Natural killer cell (primary cell): ENCODE measurements around the gene KAZN. TPM values are rescaled to one million over a fixed set of nuclear protein-coding genes. Genes with fewer than 3 reads are reported as not detected.

Experiments
- ATAC-seq, 3 donors: fragments of 150-1000 bp in 2 of 3; fragments of 200-7000 bp in 1 of 3; cut with Tn5 transposase; 1 replicate in 1 of 3; 2 replicates in 2 of 3; pipeline ENCODE4 v1.10.0; 2021; ENCODE audit warnings: mild to moderate bottlenecking in 2 of 3, moderate library complexity in 2 of 3
- DNase-seq, 2 donors: peaks; one replicate each; pipeline versions ENCODE4 v3.0.0 to v3.0.0-alpha.2; 2013 to 2021; ENCODE audit warnings: mixed read lengths in 1 of 2
- H3K27ac ChIP-seq: one replicate; pipeline ENCODE4 v1.5.1; 2013; ENCODE audit warnings: mild to moderate bottlenecking, low read length
- H3K27me3 ChIP-seq: one replicate; pipeline ENCODE4 v1.6.1; 2013; ENCODE audit warnings: low read length; ENCODE audit not compliant: control insufficient read depth, insufficient read depth
- H3K36me3 ChIP-seq: one replicate; pipeline ENCODE4 v1.6.1; 2013; ENCODE audit warnings: low read length; ENCODE audit not compliant: control insufficient read depth, insufficient read depth
- H3K4me1 ChIP-seq: one replicate; pipeline ENCODE4 v1.6.1; 2013; ENCODE audit warnings: low read length; ENCODE audit not compliant: control insufficient read depth, insufficient read depth
- H3K4me3 ChIP-seq: one replicate; pipeline ENCODE4 v1.5.1; 2013; ENCODE audit warnings: low read length
- H3K9me3 ChIP-seq: one replicate; pipeline ENCODE4 v1.6.1; 2013; ENCODE audit warnings: low read length; ENCODE audit not compliant: control insufficient read depth, insufficient read depth
- H3K27ac Mint-ChIP-seq, 2 donors: one replicate each; pipeline ENCODE4 v1.8.0; 2022; ENCODE audit warnings: mild to moderate bottlenecking in 2 of 2, mixed read lengths in 2 of 2, moderate library complexity in 1 of 2
- H3K27me3 Mint-ChIP-seq, 2 donors: one replicate each; pipeline ENCODE4 v1.8.0; 2022; ENCODE audit warnings: low read depth in 2 of 2, mixed read lengths in 2 of 2
- H3K36me3 Mint-ChIP-seq: one replicate; pipeline ENCODE4 v1.8.0; 2022; ENCODE audit warnings: mixed read lengths
- H3K4me1 Mint-ChIP-seq, 2 donors: one replicate each; pipeline ENCODE4 v1.8.0; 2022; ENCODE audit warnings: mixed read lengths in 2 of 2
- H3K4me3 Mint-ChIP-seq: one replicate; pipeline ENCODE4 v1.8.0; 2022; ENCODE audit warnings: mild to moderate bottlenecking, moderate library complexity, mixed read lengths
- H3K9me3 Mint-ChIP-seq, 2 donors: one replicate each; pipeline ENCODE4 v1.8.0; 2022; ENCODE audit warnings: mixed read lengths in 2 of 2
- WGBS: methylation state at CpG from one replicate; pipeline ENCODE4 v1.1.7; 2013; ENCODE audit warnings: missing lambda C conversion rate; ENCODE audit not compliant: insufficient coverage; 5-methylcytosine and 5-hydroxymethylcytosine counted together
- intact Hi-C: fragments of 100-400 bp; cut with micrococcal nuclease; formaldehyde crosslinking; loops from one replicate; pipeline ENCODE4 v1.14.2; 2022
- total RNA-seq, 4 donors: library from RNA; stranded (reverse); fragments of 120-200 nt in 1 of 4; gene quantifications; one replicate each; pipeline versions ENCODE4 v1.2.3 to v1.2.4, GENCODE V29; 2013 to 2022
- TF ChIP-seq, protein P1 (sequence below): fragments of 200-600 bp; IDR thresholded peaks from one replicate; pipeline ENCODE4 v1.8.0; 2022; ENCODE audit warnings: antibody characterized with exemption

Gene KAZN
- total RNA-seq, 3 donors from 2014 or later (not counting 1 experiment from before 2014, with no cell fraction given), result 1.2 to 2.0 (median 1.7) TPM

DNA sequence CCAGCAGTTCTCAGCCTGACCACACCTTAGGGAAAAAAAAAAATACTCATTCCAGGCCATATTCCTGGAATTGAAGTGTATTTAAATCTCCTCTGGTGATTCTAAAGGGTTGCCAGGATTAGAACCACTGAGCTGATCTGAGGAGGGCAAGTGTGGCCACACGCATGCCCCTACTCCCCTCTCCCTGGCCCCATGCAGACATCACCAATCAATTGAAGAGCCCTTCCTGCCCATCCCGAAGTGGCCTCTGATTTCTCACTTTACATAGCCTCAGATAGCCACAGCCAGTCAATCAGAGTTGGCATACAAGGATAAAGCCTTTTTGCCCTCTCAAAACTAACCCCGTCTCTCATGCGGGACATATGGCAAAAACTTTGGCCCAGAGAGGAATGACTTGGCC, 470.5 kb downstream of the KAZN start:
- Histone ChIP-seq H3K4me1 (peaks cover 34% of the 10 kb centered on the region), H3K36me3 (no peaks in the 10 kb centered on the region), H3K27me3 (no peaks in the 10 kb centered on the region), H3K9me3 (peaks cover 7% of the 10 kb centered on the region), H3K4me3 (no peak overlapping the region), H3K27ac (no peak overlapping the region)
- ATAC-seq, result no peak
- TF ChIP-seq, protein P1, sequence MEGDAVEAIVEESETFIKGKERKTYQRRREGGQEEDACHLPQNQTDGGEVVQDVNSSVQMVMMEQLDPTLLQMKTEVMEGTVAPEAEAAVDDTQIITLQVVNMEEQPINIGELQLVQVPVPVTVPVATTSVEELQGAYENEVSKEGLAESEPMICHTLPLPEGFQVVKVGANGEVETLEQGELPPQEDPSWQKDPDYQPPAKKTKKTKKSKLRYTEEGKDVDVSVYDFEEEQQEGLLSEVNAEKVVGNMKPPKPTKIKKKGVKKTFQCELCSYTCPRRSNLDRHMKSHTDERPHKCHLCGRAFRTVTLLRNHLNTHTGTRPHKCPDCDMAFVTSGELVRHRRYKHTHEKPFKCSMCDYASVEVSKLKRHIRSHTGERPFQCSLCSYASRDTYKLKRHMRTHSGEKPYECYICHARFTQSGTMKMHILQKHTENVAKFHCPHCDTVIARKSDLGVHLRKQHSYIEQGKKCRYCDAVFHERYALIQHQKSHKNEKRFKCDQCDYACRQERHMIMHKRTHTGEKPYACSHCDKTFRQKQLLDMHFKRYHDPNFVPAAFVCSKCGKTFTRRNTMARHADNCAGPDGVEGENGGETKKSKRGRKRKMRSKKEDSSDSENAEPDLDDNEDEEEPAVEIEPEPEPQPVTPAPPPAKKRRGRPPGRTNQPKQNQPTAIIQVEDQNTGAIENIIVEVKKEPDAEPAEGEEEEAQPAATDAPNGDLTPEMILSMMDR, result no peak
- Mint-ChIP-seq H3K27ac (no peak overlapping the region), H3K27me3 (no peaks in the 10 kb centered on the region), H3K4me3 (no peak overlapping the region), H3K9me3 (no peaks in the 10 kb centered on the region), H3K4me1 (peaks cover 21 to 48% of the 10 kb centered on the region in 2 donors), H3K36me3 (no peaks in the 10 kb centered on the region)
- 93% methylated on average over 4 of the region's 4 CpGs for WGBS
- no peak for DNase-seq
- intact Hi-C loops, result loop anchor here (5.0 kb wide), 1 partner anchor 178 kb away; the partner anchor contains the start of gene FHAD1

DNA sequence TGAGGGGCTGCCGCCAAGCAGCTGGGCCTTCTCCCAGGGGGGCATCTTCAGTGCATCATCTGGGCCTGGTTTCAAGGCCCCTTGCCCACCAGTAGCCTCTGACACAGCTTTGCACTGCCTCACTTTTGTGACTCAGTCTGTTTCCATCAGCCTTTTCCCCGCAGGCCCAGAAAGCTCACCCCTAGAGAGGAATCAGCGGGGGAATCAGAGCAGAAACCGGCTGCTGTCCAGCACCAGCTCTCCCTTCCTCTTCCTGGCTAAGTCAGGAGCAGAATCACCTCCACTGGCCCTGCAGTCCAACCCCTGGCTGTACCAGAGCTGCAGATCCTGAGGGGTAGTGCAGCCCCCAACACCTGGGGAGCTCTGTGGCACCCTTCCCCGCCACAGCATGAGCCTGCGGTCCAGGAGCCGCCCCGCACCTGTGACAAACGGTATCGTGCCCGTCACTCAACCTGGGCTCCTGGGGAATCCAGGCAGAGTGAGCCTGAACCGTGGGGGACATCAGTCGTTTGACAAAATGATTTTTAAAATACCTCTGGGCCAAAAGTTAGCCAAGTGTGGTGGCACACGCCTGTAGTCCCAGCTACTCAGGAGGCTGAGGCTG, 471.8 kb downstream of the KAZN start:
- no peak overlapping the region for H3K4me3 ChIP-seq
- no peak overlapping the region for H3K27ac Mint-ChIP-seq
- DNase-seq (no peak), ATAC-seq (no peak)
- H3K27me3 ChIP-seq, result no peaks in the 10 kb centered on the region
- H3K9me3 Mint-ChIP-seq, result no peaks in the 10 kb centered on the region
- no peaks in the 10 kb centered on the region for H3K36me3 Mint-ChIP-seq
- TF ChIP-seq, protein P1, result no peak
- intact Hi-C loops, result no loop called here
- WGBS, result 93% methylated on average over 14 of the region's 14 CpGs
- peaks cover 26 to 49% of the 10 kb centered on the region in 2 donors for H3K4me1 Mint-ChIP-seq
- no peak overlapping the region for H3K4me3 Mint-ChIP-seq
- H3K27ac ChIP-seq, result no peak overlapping the region
- peaks cover 0 to 5% of the 10 kb centered on the region in 2 donors for H3K27me3 Mint-ChIP-seq
- peaks cover 4% of the 10 kb centered on the region for H3K9me3 ChIP-seq
- peaks cover 23% of the 10 kb centered on the region for H3K4me1 ChIP-seq
- no peaks in the 10 kb centered on the region for H3K36me3 ChIP-seq

DNA sequence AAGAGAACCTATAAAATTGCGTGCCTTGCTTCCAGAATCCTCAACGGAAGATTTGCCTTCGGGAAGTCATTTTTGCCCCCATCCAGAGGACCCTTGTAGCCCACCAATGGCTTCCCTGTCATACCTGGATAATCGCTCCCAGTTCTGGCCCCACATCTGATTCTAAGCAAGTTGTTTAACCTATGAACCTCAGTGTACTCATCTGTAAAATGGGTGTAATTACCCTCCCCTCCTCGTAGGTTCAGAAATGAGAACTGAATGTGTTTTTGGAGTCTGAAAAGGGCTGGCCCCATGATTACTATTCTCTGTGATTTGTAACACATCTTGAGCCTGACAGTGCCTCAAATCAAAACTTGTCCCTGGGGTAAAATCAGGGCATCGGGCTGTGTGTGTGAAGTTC, 473.5 kb downstream of the KAZN start:
- no peak for DNase-seq
- H3K27ac Mint-ChIP-seq, result no peak overlapping the region

More for the DNA sequence above, 473.5 kb downstream of the KAZN start:
- no peaks in the 10 kb centered on the region for H3K36me3 ChIP-seq
- H3K9me3 ChIP-seq, result no peaks in the 10 kb centered on the region
- no peak overlapping the region for H3K4me3 ChIP-seq
- TF ChIP-seq, protein P1, result no peak
- no peaks in the 10 kb centered on the region for H3K27me3 ChIP-seq
- no peak for ATAC-seq
- WGBS, result 90% methylated on average over 5 of the region's 6 CpGs
- H3K4me3 Mint-ChIP-seq, result no peak overlapping the region
- intact Hi-C loops, result no loop called here
- H3K36me3 Mint-ChIP-seq, result no peaks in the 10 kb centered on the region
- peaks cover 0 to 5% of the 10 kb centered on the region in 2 donors for H3K27me3 Mint-ChIP-seq
- H3K27ac ChIP-seq, result no peak overlapping the region
- H3K9me3 Mint-ChIP-seq, result no peaks in the 10 kb centered on the region
- H3K4me1 Mint-ChIP-seq, result peaks cover 25 to 50% of the 10 kb centered on the region in 2 donors
- H3K4me1 ChIP-seq, result peaks cover 22% of the 10 kb centered on the region
